HepG2 (cell line): ENCODE data around the gene RPS6KA3. TPM values are rescaled to one million over a fixed set of nuclear protein-coding genes. Genes with fewer than 3 reads are reported as not detected.

ENCODE experiments used
- CCDC6 ChIP-seq: sonication (generic); formaldehyde crosslinking; IDR thresholded peaks from 2 replicates; pipeline ENCODE4 v1.8.1; 2022; ENCODE audit warnings: mild to moderate bottlenecking, missing genetic modification reagents, moderate library complexity
- CSRNP1 ChIP-seq: sonication (generic); formaldehyde crosslinking; IDR thresholded peaks from 2 replicates; pipeline ENCODE4 v1.8.1; 2023; ENCODE audit warnings: mild to moderate bottlenecking, missing genetic modification reagents
- ETV5 ChIP-seq: IDR thresholded peaks from 2 replicates; pipeline ENCODE4 v1.6.1; 2018; ENCODE audit warnings: missing biosample characterization, missing genetic modification reagents, inconsistent platforms, borderline replicate concordance
- FOXC1 ChIP-seq: sonication (generic); formaldehyde crosslinking; IDR thresholded peaks from 2 replicates; pipeline ENCODE4 v1.8.0; 2022; ENCODE audit warnings: mild to moderate bottlenecking, missing genetic modification reagents, borderline replicate concordance
- FOXK2 ChIP-seq: fragments of 450-650 bp; IDR thresholded peaks from 2 replicates; pipeline ENCODE4 v1.6.1; 2016
- FOXP1 ChIP-seq, 2 experiments: fragments of 450-650 bp in 1 of 2; IDR thresholded peaks; 2 replicates each; pipeline ENCODE4 v1.6.1; 2017 to 2018; ENCODE audit warnings: antibody characterized with exemption in 1 of 2
- GMEB1 ChIP-seq: sonication (generic); formaldehyde crosslinking; IDR thresholded peaks from 2 replicates; pipeline ENCODE4 v1.5.1; 2020; ENCODE audit warnings: missing genetic modification reagents, mild to moderate bottlenecking, borderline replicate concordance
- HMG20A ChIP-seq: IDR thresholded peaks from 2 replicates; pipeline ENCODE4 v1.6.1; 2016; ENCODE audit warnings: borderline replicate concordance
- KAT8 ChIP-seq: IDR thresholded peaks from 2 replicates; pipeline ENCODE4 v1.6.1; 2016; ENCODE audit warnings: missing genetic modification reagents, missing compliant biosample characterization
- MAX ChIP-seq: IDR thresholded peaks from 2 replicates; pipeline ENCODE4 v1.6.1; 2012; ENCODE audit warnings: inconsistent platforms
- MED1 ChIP-seq: sonication (generic); formaldehyde crosslinking; IDR thresholded peaks from 2 replicates; pipeline ENCODE4 v1.4.0; 2020; ENCODE audit warnings: missing genetic modification reagents
- PHF8 ChIP-seq: sonication (generic); formaldehyde crosslinking; IDR thresholded peaks from 2 replicates; pipeline ENCODE4 v1.5.0; 2020; ENCODE audit warnings: missing genetic modification reagents
- SNAPC2 ChIP-seq: sonication (generic); formaldehyde crosslinking; IDR thresholded peaks from 2 replicates; pipeline ENCODE4 v1.8.1; 2022; ENCODE audit warnings: mild to moderate bottlenecking, missing genetic modification reagents
- SOX6 ChIP-seq, 2 experiments: fragments of 450-650 bp in 1 of 2; sonication (generic) in 1 of 2; formaldehyde crosslinking in 1 of 2; IDR thresholded peaks; 2 replicates each; pipeline versions ENCODE4 v1.4.0 to v1.6.1; 2017 to 2020; ENCODE audit warnings: antibody characterized with exemption in 1 of 2, mild to moderate bottlenecking in 1 of 2, missing genetic modification reagents in 1 of 2
- SP5 ChIP-seq: IDR thresholded peaks from 2 replicates; pipeline ENCODE4 v1.6.1; 2016; ENCODE audit warnings: low read depth, borderline replicate concordance
- TFDP1 ChIP-seq: IDR thresholded peaks from 2 replicates; pipeline ENCODE4 v1.6.1; 2016; ENCODE audit warnings: missing compliant biosample characterization, missing genetic modification reagents, borderline replicate concordance
- ZFP91 ChIP-seq: sonication (generic); formaldehyde crosslinking; IDR thresholded peaks from 2 replicates; pipeline ENCODE4 v1.9.0; 2022; ENCODE audit warnings: missing genetic modification reagents, mild to moderate bottlenecking, borderline replicate concordance
- ZNF281 ChIP-seq: sonication (generic); formaldehyde crosslinking; IDR thresholded peaks from 2 replicates; pipeline ENCODE4 v1.4.0; 2020; ENCODE audit warnings: missing genetic modification reagents, borderline replicate concordance
- polyA plus RNA-seq, 8 experiments: library from polyadenylated mRNA; depleted of rRNA in 3 of 8; stranded (reverse) in 7 of 8; unstranded in 1 of 8; fragments of >200 nt; fragmentation: Illumina TruSeq in 4 of 8; extraction: Trizol in 4 of 8; gene quantifications; 2 replicates each; pipeline versions ENCODE4 v1.2.1 to v1.2.3, GENCODE V29; 2011 to 2016; ENCODE audit warnings: low read depth in 4 of 8, missing spikeins in 1 of 8, mixed read lengths in 1 of 8; ENCODE audit not compliant: insufficient read depth in 1 of 8
- total RNA-seq, 5 experiments: library from RNA; depleted of rRNA; stranded (reverse); fragments of >200 nt; fragmentation: Illumina TruSeq; extraction: Trizol; gene quantifications; 2 replicates each; pipeline ENCODE4 v1.2.3, GENCODE V29; 2016; ENCODE audit warnings: low read depth in 1 of 5

RPS6KA3 gene
- total and polyA plus RNA-seq, 2 of the 13 experiments (the other 11 are each of a cell fraction or from before 2014, with no cell fraction given) = 314 to 357 TPM

GRCh38 chrX:20266810-20267606 lies at the start of gene RPS6KA3 (continued):
- TF ChIP-seq GMEB1 (CRISPR knock-in tag) (peak; percentile 38; the same call in 1 of the 2 replicates), SOX6 (IDR thresholded peaks at IDR 0.05) (no peak), SOX6 (CRISPR knock-in tag; IDR thresholded peaks at IDR 0.05) (peak; percentile 39; the same call in 1 of the 2 replicates), CCDC6 (CRISPR knock-in tag) (0 out of 2 replicates have a peak, but pooled peaks have one; percentile 29), FOXP1 (IDR thresholded peaks at IDR 0.05) (no peak), FOXP1 (CRISPR knock-in tag; IDR thresholded peaks at IDR 0.05) (no peak), ZNF281 (CRISPR knock-in tag) (peak; percentile 16; the same call in 1 of the 2 replicates), MAX (peak; percentile 47; the same call in 1 of the 2 replicates), TFDP1 (peak; percentile 85), HMG20A (CRISPR knock-in tag) (no peak), SNAPC2 (CRISPR knock-in tag) (peak; percentile 72; the same call in 1 of the 2 replicates), KAT8 (0 out of 2 replicates have a peak, but pooled peaks have one; percentile 45), ZFP91 (CRISPR knock-in tag) (peak; percentile 61; the same call in 1 of the 2 replicates), SP5 (CRISPR knock-in tag) (peak; percentile 63), CSRNP1 (CRISPR knock-in tag) (peak; percentile 70; the same call in 1 of the 2 replicates), FOXK2 (no peak), FOXC1 (peak; percentile 29; the same call in 1 of the 2 replicates), ETV5 (CRISPR knock-in tag) (peak; percentile 90), PHF8 (CRISPR knock-in tag) (peak; percentile 11; the same call in 1 of the 2 replicates), MED1 (CRISPR knock-in tag) (peak; percentile 87)
- TF ChIP-seq, all 625 proteins: peak for 96
